Activated B cell treated with CpG ODN at 0.5 μM for 24 hours (primary cell): ENCODE results near the gene CD22. TPM values are rescaled to one million over a fixed set of nuclear protein-coding genes. Genes with fewer than 3 reads are reported as not detected.
A peak's percentile ranks its signal among the peaks of the same experiment; 100 is the strongest.

ENCODE experiments used
- ATAC-seq: fragments of 200-7000 bp; cut with Tn5 transposase; one replicate; pipeline ENCODE4 v1.10.0; 2021; ENCODE audit warnings: low read depth, mild to moderate bottlenecking, moderate library complexity
- CTCF ChIA-PET: fragments of 350-600 bp; sonication (Branson Sonifier 250); formaldehyde crosslinking; loops from one replicate; lab custom pipeline; 2021; ENCODE audit warnings: antibody characterized with exemption; lab: Charles Lee
- POLR2A ChIA-PET: fragments of 350-600 bp; sonication (Branson Sonifier 250); formaldehyde crosslinking; loops from one replicate; lab custom pipeline; 2021; ENCODE audit warnings: antibody characterized with exemption; lab: Charles Lee
- DNase-seq: peaks from one replicate; pipeline ENCODE4 v3.0.0; 2022
- H3K27ac Mint-ChIP-seq: one replicate; pipeline ENCODE4 v1.8.0; 2020; ENCODE audit warnings: mixed read lengths
- H3K27me3 Mint-ChIP-seq: one replicate; pipeline ENCODE4 v1.8.0; 2021; ENCODE audit warnings: mixed read lengths
- H3K36me3 Mint-ChIP-seq: one replicate; pipeline ENCODE4 v1.8.0; 2021; ENCODE audit warnings: low read depth, mixed read lengths
- H3K4me1 Mint-ChIP-seq: one replicate; pipeline ENCODE4 v1.8.0; 2021; ENCODE audit warnings: mixed read lengths
- H3K4me3 Mint-ChIP-seq: one replicate; pipeline ENCODE4 v1.8.0; 2020; ENCODE audit warnings: mild to moderate bottlenecking, mixed read lengths
- H3K9me3 Mint-ChIP-seq: one replicate; pipeline ENCODE4 v1.8.0; 2020; ENCODE audit warnings: mixed read lengths
- intact Hi-C: fragments of 100-400 bp; cut with micrococcal nuclease; formaldehyde crosslinking; loops from one replicate; pipeline ENCODE4 v1.15.1; 2024
- total RNA-seq: library from RNA; stranded (reverse); gene quantifications from 2 replicates; pipeline ENCODE4 v1.2.3, GENCODE V29; 2022
- TF ChIP-seq, protein P1 (sequence below): fragments of 200-600 bp; IDR thresholded peaks from one replicate; pipeline ENCODE4 v1.8.0; 2022; ENCODE audit warnings: antibody characterized with exemption, mild to moderate bottlenecking

The CD22 gene
- total RNA-seq, 1 donor from 2014 or later = 1,096 TPM

DNA sequence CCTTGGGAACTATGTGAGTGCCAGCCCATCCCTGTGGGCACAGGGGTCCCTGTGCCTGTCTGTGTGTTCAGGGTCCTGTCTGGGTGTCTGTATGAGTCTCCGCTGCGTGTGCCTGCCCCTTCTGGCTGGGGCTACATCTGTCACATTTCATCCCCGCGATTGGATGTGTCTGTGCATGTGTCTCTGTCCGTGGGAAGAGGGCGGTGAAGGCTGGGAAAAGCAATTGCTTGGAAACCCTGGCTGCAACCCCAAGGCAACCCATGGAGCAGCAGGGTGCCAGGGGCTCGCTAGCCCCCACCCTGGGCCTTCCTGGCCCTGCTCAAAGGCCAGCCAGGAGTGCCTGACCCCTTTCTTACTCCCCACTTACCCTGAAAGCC lies 35.6 kb upstream of the CD22 start:
- Mint-ChIP-seq H3K27me3 (no peaks in the 10 kb centered on the region), H3K4me3 (no peak overlapping the region), H3K36me3 (no peaks in the 10 kb centered on the region), H3K9me3 (no peaks in the 10 kb centered on the region), H3K4me1 (peaks cover 24% of the 10 kb centered on the region), H3K27ac (no peak overlapping the region)
- ATAC-seq (no peak), DNase-seq (no peak)
- intact Hi-C loops = no loop called here
- TF ChIP-seq, protein P1, sequence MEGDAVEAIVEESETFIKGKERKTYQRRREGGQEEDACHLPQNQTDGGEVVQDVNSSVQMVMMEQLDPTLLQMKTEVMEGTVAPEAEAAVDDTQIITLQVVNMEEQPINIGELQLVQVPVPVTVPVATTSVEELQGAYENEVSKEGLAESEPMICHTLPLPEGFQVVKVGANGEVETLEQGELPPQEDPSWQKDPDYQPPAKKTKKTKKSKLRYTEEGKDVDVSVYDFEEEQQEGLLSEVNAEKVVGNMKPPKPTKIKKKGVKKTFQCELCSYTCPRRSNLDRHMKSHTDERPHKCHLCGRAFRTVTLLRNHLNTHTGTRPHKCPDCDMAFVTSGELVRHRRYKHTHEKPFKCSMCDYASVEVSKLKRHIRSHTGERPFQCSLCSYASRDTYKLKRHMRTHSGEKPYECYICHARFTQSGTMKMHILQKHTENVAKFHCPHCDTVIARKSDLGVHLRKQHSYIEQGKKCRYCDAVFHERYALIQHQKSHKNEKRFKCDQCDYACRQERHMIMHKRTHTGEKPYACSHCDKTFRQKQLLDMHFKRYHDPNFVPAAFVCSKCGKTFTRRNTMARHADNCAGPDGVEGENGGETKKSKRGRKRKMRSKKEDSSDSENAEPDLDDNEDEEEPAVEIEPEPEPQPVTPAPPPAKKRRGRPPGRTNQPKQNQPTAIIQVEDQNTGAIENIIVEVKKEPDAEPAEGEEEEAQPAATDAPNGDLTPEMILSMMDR = no peak
- CTCF ChIA-PET = no interaction called here
- POLR2A ChIA-PET = no interaction called here

DNA sequence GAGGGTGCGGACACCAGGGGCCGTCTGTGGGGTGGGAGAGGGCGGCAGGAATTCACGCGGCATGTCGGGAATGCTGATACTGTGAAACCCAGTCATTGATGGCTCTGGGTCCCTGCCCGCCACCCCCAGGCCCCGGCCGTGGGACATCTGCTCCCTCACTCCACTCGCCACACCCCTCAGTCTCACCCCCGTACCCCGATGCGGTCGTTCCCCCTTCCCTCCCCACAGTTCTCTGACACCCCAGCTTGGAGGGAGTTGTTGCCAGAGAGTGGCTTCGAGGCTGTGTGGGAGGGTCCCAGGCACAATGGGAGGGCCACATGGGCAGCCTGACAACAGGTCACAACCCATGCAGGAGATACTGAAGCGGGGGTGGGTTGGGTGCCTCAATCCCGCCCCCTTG lies 35.2 kb upstream of the CD22 start:
- no peaks in the 10 kb centered on the region for H3K27me3 Mint-ChIP-seq
- ChIA-PET CTCF (no interaction called here), POLR2A (interaction anchor here (1.0 to 3.8 kb wide), 2 partner anchors 22 to 54 kb away, joined by 3 to 44 read pairs; partner anchors contain the start of gene FFAR1)
- H3K27ac Mint-ChIP-seq = no peak overlapping the region
- ATAC-seq = no peak
- no peaks in the 10 kb centered on the region for H3K36me3 Mint-ChIP-seq
- H3K4me3 Mint-ChIP-seq = no peak overlapping the region
- intact Hi-C loops = loop anchor here (2.0 kb wide), 1 partner anchor 13 kb away; no protein-coding TSS in a partner anchor
- TF ChIP-seq, protein P1 = no peak
- H3K4me1 Mint-ChIP-seq = peaks cover 24% of the 10 kb centered on the region
- no peaks in the 10 kb centered on the region for H3K9me3 Mint-ChIP-seq
- DNase-seq = no peak

- intact Hi-C loops = loop anchor here (2.0 kb wide), 1 partner anchor 14 kb away; no protein-coding TSS in a partner anchor
- H3K9me3 Mint-ChIP-seq = no peaks in the 10 kb centered on the region
- TF ChIP-seq, protein P1 = no peak
- no peaks in the 10 kb centered on the region for H3K27me3 Mint-ChIP-seq
- POLR2A ChIA-PET = interaction anchor here (1.0 to 3.8 kb wide), 4 partner anchors 22 to 53 kb away, joined by 3 to 44 read pairs (median 6); partner anchors contain the start of gene FFAR1
- CTCF ChIA-PET = no interaction called here
- no peak overlapping the region for H3K4me3 Mint-ChIP-seq
- ATAC-seq (no peak), DNase-seq (no peak)
- H3K27ac Mint-ChIP-seq = no peak overlapping the region
- peaks cover 24% of the 10 kb centered on the region for H3K4me1 Mint-ChIP-seq
- H3K36me3 Mint-ChIP-seq = no peaks in the 10 kb centered on the region
These were observed 34.7 kb upstream of the CD22 start for GRCh38 chr19:35294328-35294727.

- ChIA-PET CTCF (interaction anchor here (0.9 to 1.3 kb wide), 2 partner anchors 25 to 35 kb away, joined by 3 to 4 read pairs; partner anchors contain the start of gene USF2), POLR2A (interaction anchor here (0.5 to 3.8 kb wide), 15 partner anchors 9 to 171 kb away, joined by 3 to 44 read pairs (median 4); partner anchors contain the start of genes CD22, FFAR1, FXYD5 and USF2)
- no peak for DNase-seq
- Mint-ChIP-seq H3K4me3 (peak overlapping the region; percentile 12), H3K4me1 (peaks cover 24% of the 10 kb centered on the region), H3K36me3 (no peaks in the 10 kb centered on the region), H3K27ac (no peak overlapping the region), H3K9me3 (no peaks in the 10 kb centered on the region), H3K27me3 (no peaks in the 10 kb centered on the region)
- no peak for ATAC-seq
- TF ChIP-seq, protein P1 = no peak
- intact Hi-C loops = loop anchor here (2.0 to 5.0 kb wide), 2 partner anchors 14 to 37 kb away; no protein-coding TSS in a partner anchor
These were observed 33.9 kb upstream of the CD22 start for GRCh38 chr19:35294859-35295791.
